IMR-90 (cell line): Measurements from ENCODE around the gene CIAO2B. TPM values are rescaled to one million over a fixed set of nuclear protein-coding genes. Genes with fewer than 3 reads are reported as not detected.

Experiments used
- ATAC-seq: fragments of 200-7000 bp; cut with Tn5 transposase; 2 replicates; pipeline ENCODE4 v1.9.1; 2020; ENCODE audit warnings: low read depth, mild to moderate bottlenecking, moderate library complexity
- BruUV-seq: library from RNA; stranded (reverse); fragments of 400-500 nt; replicated peaks from 2 replicates; lab custom pipeline; 2021; lab: Mats Ljungman, UMichigan
- CTCF ChIA-PET: fragments of 300-600 bp; formaldehyde crosslinking; extraction: SDS; loops from one replicate; lab custom pipeline; 2021; ENCODE audit warnings: antibody characterized with exemption; lab: Yijun Ruan, JAX
- POLR2A ChIA-PET: fragments of 300-600 bp; sonication (Branson Sonifier 250); formaldehyde crosslinking; loops from one replicate; lab custom pipeline; 2022; ENCODE audit warnings: antibody characterized with exemption; ENCODE audit not compliant: unreplicated experiment; lab: Charles Lee
- DNase-seq: peaks from one replicate; pipeline ENCODE4 v3.0.0; 2013
- H2AFZ ChIP-seq: replicated peaks from 2 replicates; pipeline ENCODE3; 2013; ENCODE audit warnings: low read length, mild to moderate bottlenecking; ENCODE audit not compliant: poor library complexity
- H2AK5ac ChIP-seq: 2 replicates; pipeline ENCODE4 v1.6.1; 2013; ENCODE audit warnings: low read depth, low read length, inconsistent platforms
- H2AK9ac ChIP-seq: replicated peaks from 2 replicates; pipeline ENCODE3; 2013; ENCODE audit warnings: mild to moderate bottlenecking, low read depth, low read length, moderate library complexity; ENCODE audit not compliant: poor library complexity
- H2BK120ac ChIP-seq: 2 replicates; pipeline ENCODE4 v1.6.1; 2013; ENCODE audit warnings: low read depth, low read length, inconsistent platforms
- H2BK15ac ChIP-seq: 3 replicates; pipeline ENCODE4 v1.6.1; 2013; ENCODE audit warnings: low read depth, low read length, inconsistent platforms
- H2BK20ac ChIP-seq: 2 replicates; pipeline ENCODE4 v1.6.1; 2013; ENCODE audit warnings: low read depth, mild to moderate bottlenecking, inconsistent platforms, low read length, moderate library complexity
- H2BK5ac ChIP-seq: 2 replicates; pipeline ENCODE4 v1.6.1; 2013; ENCODE audit warnings: mild to moderate bottlenecking, low read depth, low read length, inconsistent platforms; ENCODE audit not compliant: poor library complexity, severe bottlenecking
- H3K14ac ChIP-seq: replicated peaks from 2 replicates; pipeline ENCODE4 v1.6.1; 2013; ENCODE audit warnings: low read depth, low read length, inconsistent platforms
- H3K18ac ChIP-seq: 2 replicates; pipeline ENCODE4 v1.6.1; 2013; ENCODE audit warnings: low read depth, low read length, control low read depth
- H3K23ac ChIP-seq: 2 replicates; pipeline ENCODE4 v1.6.1; 2013; ENCODE audit warnings: low read depth, low read length, inconsistent platforms
- H3K27ac ChIP-seq: 2 replicates; pipeline ENCODE4 v1.5.1; 2013; ENCODE audit warnings: mild to moderate bottlenecking, control low read depth, low read length; ENCODE audit not compliant: insufficient read depth
- H3K27me3 ChIP-seq: 2 replicates; pipeline ENCODE4 v1.6.1; 2013; ENCODE audit warnings: low read length; ENCODE audit not compliant: control insufficient read depth, insufficient read depth
- H3K36me3 ChIP-seq: 2 replicates; pipeline ENCODE4 v1.6.1; 2013; ENCODE audit warnings: low read length, mixed read lengths; ENCODE audit not compliant: control insufficient read depth, insufficient read depth
- H3K4ac ChIP-seq: 2 replicates; pipeline ENCODE4 v1.6.1; 2013; ENCODE audit warnings: low read depth, low read length, inconsistent platforms
- H3K4me1 ChIP-seq: 2 replicates; pipeline ENCODE4 v1.6.1; 2013; ENCODE audit warnings: low read length, mixed read lengths; ENCODE audit not compliant: control insufficient read depth, insufficient read depth
- H3K4me2 ChIP-seq: 2 replicates; pipeline ENCODE4 v1.6.1; 2013; ENCODE audit warnings: low read depth, mild to moderate bottlenecking, control low read depth, low read length, moderate library complexity
- H3K4me3 ChIP-seq: 2 replicates; pipeline ENCODE4 v1.5.1; 2013; ENCODE audit warnings: low read depth, mild to moderate bottlenecking, control low read depth, low read length, moderate library complexity; ENCODE audit not compliant: insufficient read depth
- H3K56ac ChIP-seq: 2 replicates; pipeline ENCODE4 v1.6.1; 2013; ENCODE audit warnings: low read length, inconsistent platforms; ENCODE audit not compliant: insufficient read depth; ENCODE audit errors: extremely low read depth
- H3K79me1 ChIP-seq, 2 experiments: 2 replicates each; pipeline ENCODE4 v1.6.1; 2013; ENCODE audit warnings: low read length in 2 of 2, inconsistent platforms in 1 of 2, low read depth in 1 of 2
- H3K9ac ChIP-seq: 2 replicates; pipeline ENCODE4 v1.6.1; 2013; ENCODE audit warnings: low read depth, low read length, control low read depth
- H3K9me1 ChIP-seq: 2 replicates; pipeline ENCODE4 v1.6.1; 2013; ENCODE audit warnings: low read length, inconsistent platforms; ENCODE audit not compliant: insufficient read depth
- H3K9me3 ChIP-seq: 2 replicates; pipeline ENCODE4 v1.6.1; 2013; ENCODE audit warnings: low read length; ENCODE audit not compliant: control insufficient read depth, insufficient read depth
- H4K20me1 ChIP-seq: 2 replicates; pipeline ENCODE4 v1.6.1; 2013; ENCODE audit warnings: low read length, inconsistent platforms; ENCODE audit not compliant: insufficient read depth
- H4K5ac ChIP-seq: 2 replicates; pipeline ENCODE4 v1.6.1; 2013; ENCODE audit warnings: mild to moderate bottlenecking, low read depth, low read length, control low read depth
- H4K8ac ChIP-seq, 2 experiments: 2 replicates each; pipeline ENCODE4 v1.6.1; 2013; ENCODE audit warnings: low read depth in 2 of 2, low read length in 2 of 2, control low read depth in 1 of 2, inconsistent platforms in 1 of 2
- H4K91ac ChIP-seq: 2 replicates; pipeline ENCODE4 v1.6.1; 2013; ENCODE audit warnings: low read depth, low read length, inconsistent platforms; ENCODE audit not compliant: insufficient read depth
- CHD1 ChIP-seq: IDR thresholded peaks from 2 replicates; pipeline ENCODE4 v1.6.1; 2012; ENCODE audit warnings: low read depth, low read length, improper control_type of control experiment
- RCOR1 ChIP-seq: IDR thresholded peaks from 2 replicates; pipeline ENCODE4 v1.6.1; 2012; ENCODE audit warnings: mild to moderate bottlenecking, low read length, improper control_type of control experiment; ENCODE audit not compliant: insufficient replicate concordance
- RFX5 ChIP-seq: IDR thresholded peaks from 2 replicates; pipeline ENCODE4 v1.8.0; 2012; ENCODE audit warnings: low read depth, mild to moderate bottlenecking, low read length, moderate library complexity
- WGBS, 2 experiments: methylation state at CpG; one replicate each; pipeline versions ENCODE4 v1.1.5 to v1.1.7; 2013; ENCODE audit warnings: missing lambda C conversion rate in 2 of 2; ENCODE audit not compliant: insufficient read length in 1 of 2; ENCODE audit errors: extremely low coverage in 2 of 2; 5-methylcytosine and 5-hydroxymethylcytosine counted together
- dilution Hi-C: fragments of 300-500 bp; cut with HindIII; formaldehyde crosslinking; loops from one replicate; pipeline ENCODE4 v1.14.3; 2018; ENCODE audit warnings: low sequenced_read_pairs; ENCODE audit not compliant: unreplicated experiment
- in situ Hi-C: fragments of 300-500 bp; cut with MboI; formaldehyde crosslinking; loops from 3 replicates; pipeline ENCODE4 v1.14.3; 2019; ENCODE audit warnings: low sequenced_read_pairs, inconsistent platforms, mixed read lengths
- intact Hi-C: fragments of 100-400 bp; cut with micrococcal nuclease; formaldehyde crosslinking; loops from 2 replicates; pipeline ENCODE4 v1.10.0; 2022
- polyA plus RNA-seq, 3 experiments: library from polyadenylated mRNA; depleted of rRNA; stranded (reverse); fragments of >200 nt; gene quantifications; 2 replicates each; pipeline ENCODE4 v1.2.3, GENCODE V29; 2012; ENCODE audit warnings: low replicate concordance in 1 of 3
- total RNA-seq: library from RNA; depleted of rRNA; stranded (reverse); fragments of >200 nt; gene quantifications from 2 replicates; pipeline ENCODE4 v1.2.3, GENCODE V29; 2012

Gene CIAO2B
- total and polyA plus RNA-seq, 2 of the 4 experiments (the other 2 are of a cell fraction) = 148 to 234 TPM

DNA sequence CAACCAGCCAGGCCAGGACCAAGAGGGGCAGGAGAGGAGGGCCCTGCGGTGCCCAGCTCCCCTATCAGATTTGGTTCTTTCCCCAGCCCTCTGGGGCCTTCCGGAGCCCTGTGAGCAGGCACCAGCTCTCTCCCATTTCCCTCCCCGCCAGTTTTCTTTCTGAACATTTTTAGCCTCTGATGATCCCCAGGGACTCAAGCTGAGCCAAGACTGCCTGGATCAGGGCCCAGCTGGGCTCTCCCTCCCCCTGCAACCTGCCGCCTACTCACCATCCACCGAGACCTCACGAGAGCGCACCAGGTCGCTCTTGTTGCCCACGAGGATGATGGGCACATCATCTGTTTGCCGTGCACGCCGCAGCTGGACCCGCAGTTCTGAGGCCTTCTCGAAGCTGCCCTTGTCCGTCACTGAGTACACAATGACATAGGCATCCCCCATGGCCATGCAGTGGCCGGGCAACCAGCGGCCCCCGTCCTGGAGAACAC, 10.9 kb downstream of the CIAO2B start:
- H3K9ac ChIP-seq = no peak overlapping the region
- H4K8ac ChIP-seq = no peak overlapping the region
- H2BK120ac ChIP-seq = no peak overlapping the region
- H2AFZ ChIP-seq = no peak overlapping the region
- no peak overlapping the region for H2AK9ac ChIP-seq
- no peaks in the 10 kb centered on the region for H3K9me3 ChIP-seq
- 71% methylated on average over 13 of the region's 18 CpGs; no CpG with 5 or more reads in 1 of the 2 experiments for WGBS, 2 experiments
- in situ Hi-C loops = no loop called here
- H3K36me3 ChIP-seq = no peaks in the 10 kb centered on the region
- H3K4ac ChIP-seq = no peak overlapping the region
- DNase-seq (peak; percentile 47), ATAC-seq (no peak)
- no peak overlapping the region for H4K91ac ChIP-seq
- no peak overlapping the region for H3K18ac ChIP-seq
- peaks cover 18% of the 10 kb centered on the region for H3K9me1 ChIP-seq
- peaks cover 23% of the 10 kb centered on the region for H3K4me1 ChIP-seq
- no peak overlapping the region for H3K4me2 ChIP-seq
- no peak overlapping the region for H3K4me3 ChIP-seq
- H2BK15ac ChIP-seq = no peak overlapping the region
- intact Hi-C loops = no loop called here
- no peak overlapping the region for H2BK20ac ChIP-seq
- H3K27me3 ChIP-seq = peaks cover 21% of the 10 kb centered on the region
- no peaks in the 10 kb centered on the region for H3K79me1 ChIP-seq
- no peak overlapping the region for H3K23ac ChIP-seq
- no peak overlapping the region for H2BK5ac ChIP-seq
- no peak overlapping the region for H3K14ac ChIP-seq
- dilution Hi-C loops = no loop called here
- ChIA-PET CTCF (no interaction called here), POLR2A (no interaction called here)
- no TSS peak for BruUV-seq
- no peaks in the 10 kb centered on the region for H4K20me1 ChIP-seq
- H2AK5ac ChIP-seq = no peak overlapping the region
- TF ChIP-seq RCOR1 (no peak), CHD1 (no peak), RFX5 (no peak)
- H4K5ac ChIP-seq = no peak overlapping the region
- H3K27ac ChIP-seq = no peak overlapping the region
- no peak overlapping the region for H3K56ac ChIP-seq
